Transverse colon (tissue), 4 donors: ENCODE measurements around the gene UBA6. TPM values are rescaled to one million over a fixed set of nuclear protein-coding genes. Genes with fewer than 3 reads are reported as not detected.

Experiments used
- DNase-seq: peaks from one replicate; pipeline ENCODE4 v3.0.0-alpha.2; 2019
- H3K27ac ChIP-seq, 4 donors: fragments of 200-600 bp; sonication (generic); 2 replicates each; pipeline ENCODE4 v1.5.1; 2016 to 2018; ENCODE audit warnings: inconsistent platforms in 4 of 4
- H3K27me3 ChIP-seq: fragments of 200-600 bp; sonication (generic); 2 replicates; pipeline ENCODE4 v1.5.1; 2017; ENCODE audit warnings: inconsistent platforms
- H3K36me3 ChIP-seq, 4 donors: fragments of 200-600 bp; sonication (generic); 2 replicates each; pipeline ENCODE4 v1.5.1; 2017 to 2019; ENCODE audit warnings: inconsistent platforms in 4 of 4
- H3K4me1 ChIP-seq, 4 donors: fragments of 200-600 bp; sonication (generic); 2 replicates each; pipeline ENCODE4 v1.5.1; 2017 to 2020; ENCODE audit warnings: inconsistent platforms in 4 of 4
- H3K4me3 ChIP-seq, 4 donors: fragments of 200-600 bp; sonication (generic); 1 replicate in 1 of 4; 2 replicates in 3 of 4; pipeline versions ENCODE4 v1.5.1 to v1.6.1; 2017 to 2019; ENCODE audit warnings: inconsistent platforms in 4 of 4
- H3K9me3 ChIP-seq, 2 donors: fragments of 200-600 bp; sonication (generic); 2 replicates each; pipeline ENCODE4 v1.5.1; 2017 to 2019; ENCODE audit warnings: inconsistent platforms in 2 of 2
- EP300 ChIP-seq: sonication (generic); formaldehyde crosslinking; IDR thresholded peaks from one replicate; pipeline ENCODE4 v1.6.1; 2017; ENCODE audit warnings: antibody characterized with exemption, low read depth
- POLR2A ChIP-seq: fragments of 450-650 bp; IDR thresholded peaks from one replicate; pipeline ENCODE4 v1.6.1; 2016; ENCODE audit warnings: antibody characterized with exemption, mild to moderate bottlenecking, moderate library complexity
- POLR2AphosphoS5 ChIP-seq, 3 donors: sonication (generic); formaldehyde crosslinking; IDR thresholded peaks; one replicate each; pipeline ENCODE4 v1.6.1; 2016; ENCODE audit warnings: antibody characterized with exemption in 3 of 3
- WGBS, 2 donors: methylation state at CpG; one replicate each; pipeline ENCODE4 v1.1.5; 2018; ENCODE audit warnings: low coverage in 1 of 2; 5-methylcytosine and 5-hydroxymethylcytosine counted together
- in situ Hi-C, 4 donors: fragments of 200-750 bp; cut with MboI; loops; one replicate each; pipeline versions ENCODE4 v1.15.0 to v1.15.1; 2017; ENCODE audit warnings: low sequenced_read_pairs in 3 of 4, low pct_ligation_motif_present in 1 of 4, low pct_unique_long_range_greater_than_20kb in 1 of 4
- intact Hi-C: fragments of 100-400 bp; cut with DNase I; formaldehyde crosslinking; loops from one replicate; pipeline ENCODE4 v1.15.1; 2023; ENCODE audit warnings: low total_unique reads
- total RNA-seq, 4 donors: library from RNA; depleted of rRNA; stranded (reverse); fragments of >200 nt; gene quantifications; one replicate each; pipeline ENCODE4 v1.1.0, GENCODE V29; 2016
- TF ChIP-seq, protein P1 (sequence below), 5 experiments: fragments of 200-600 bp in 3 of 5; fragments of 450-650 bp in 2 of 5; sonication (generic) in 3 of 5; IDR thresholded peaks; 1 replicate in 2 of 5; 2 replicates in 3 of 5; pipeline ENCODE4 v1.5.1; 2016 to 2017; ENCODE audit warnings: antibody characterized with exemption in 5 of 5, inconsistent platforms in 3 of 5, mild to moderate bottlenecking in 2 of 5, moderate library complexity in 1 of 5

Gene UBA6
- total RNA-seq, 4 donors from 2014 or later: 20.9 to 52.7 (median 48.6) TPM

DNA sequence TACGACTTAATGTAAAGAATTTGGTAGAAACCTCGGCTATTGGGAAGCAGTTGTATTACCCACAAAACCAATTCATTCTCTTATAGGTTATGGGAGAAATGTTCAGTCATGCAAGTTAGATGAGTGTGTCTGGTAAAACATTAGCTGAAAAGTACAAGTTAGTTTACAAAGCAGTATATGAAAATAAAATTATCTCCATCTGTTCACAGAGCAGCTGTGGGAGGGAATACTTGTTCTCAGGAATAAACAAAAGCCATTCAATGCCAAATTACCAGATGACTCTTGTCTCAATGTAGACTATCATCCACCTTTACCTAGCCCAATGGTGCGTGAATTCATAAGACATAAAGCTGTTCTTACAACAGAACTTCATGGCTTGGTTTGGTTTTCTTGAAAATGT is 113.8 kb downstream of the UBA6 start:
- TF ChIP-seq POLR2AphosphoS5 (IDR thresholded peaks at IDR 0.05): no peak
- no peak overlapping the region for H3K4me3 ChIP-seq
- DNase-seq: no peak
- H3K27me3 ChIP-seq: no peaks in the 10 kb centered on the region
- in situ Hi-C loops: no loop called here
- H3K36me3 ChIP-seq: no peaks in the 10 kb centered on the region
- H3K9me3 ChIP-seq: no peaks in the 10 kb centered on the region
- no peaks in the 10 kb centered on the region for H3K4me1 ChIP-seq
- 77 to 82% methylated on average over 2 to 3 of the region's 3 CpGs for WGBS, 2 donors
- H3K27ac ChIP-seq: no peak overlapping the region
- intact Hi-C loops: no loop called here

DNA sequence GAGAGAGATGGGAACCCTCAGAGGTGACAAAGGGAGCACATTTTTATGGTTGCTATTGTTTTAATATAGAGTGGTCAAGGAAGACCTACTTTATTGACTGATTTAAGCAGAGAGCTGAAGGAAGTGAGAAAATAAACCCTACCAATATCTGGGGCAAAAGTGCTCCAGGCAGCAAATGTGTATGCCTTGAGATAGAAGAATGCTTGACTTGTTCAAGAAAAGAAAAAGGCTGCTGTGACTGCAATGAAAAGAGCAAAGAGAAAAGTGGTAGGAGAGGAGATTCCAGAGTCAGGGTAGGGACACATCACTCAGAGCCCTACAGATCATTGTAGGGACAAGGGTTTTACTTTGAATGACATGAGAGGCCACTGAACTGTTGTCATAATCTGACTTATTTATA is 116.5 kb downstream of the UBA6 start:
- in situ Hi-C loops: no loop called here

DNA sequence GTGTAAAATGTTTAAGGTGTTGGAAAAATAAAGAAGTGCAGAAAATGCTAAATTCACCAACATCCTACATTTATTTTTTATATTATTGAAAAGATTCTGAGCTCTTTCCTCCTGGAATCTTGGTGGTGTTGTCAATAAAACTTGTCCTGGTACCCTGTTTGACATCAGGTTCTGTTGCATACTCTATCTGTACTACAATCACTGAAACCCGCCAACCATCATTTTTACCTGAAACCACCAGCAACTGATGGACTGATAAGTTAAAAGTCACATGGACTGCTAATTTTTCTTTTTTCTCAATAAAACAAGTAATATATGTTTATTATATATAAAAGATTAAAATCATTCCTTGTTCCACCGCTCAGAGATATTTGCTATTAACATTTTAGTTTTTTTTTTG is 119.0 kb downstream of the UBA6 start:
- no peak for DNase-seq

More for the DNA sequence above, 116.5 kb downstream of the UBA6 start:
- no peaks in the 10 kb centered on the region for H3K27me3 ChIP-seq
- TF ChIP-seq, protein P1, sequence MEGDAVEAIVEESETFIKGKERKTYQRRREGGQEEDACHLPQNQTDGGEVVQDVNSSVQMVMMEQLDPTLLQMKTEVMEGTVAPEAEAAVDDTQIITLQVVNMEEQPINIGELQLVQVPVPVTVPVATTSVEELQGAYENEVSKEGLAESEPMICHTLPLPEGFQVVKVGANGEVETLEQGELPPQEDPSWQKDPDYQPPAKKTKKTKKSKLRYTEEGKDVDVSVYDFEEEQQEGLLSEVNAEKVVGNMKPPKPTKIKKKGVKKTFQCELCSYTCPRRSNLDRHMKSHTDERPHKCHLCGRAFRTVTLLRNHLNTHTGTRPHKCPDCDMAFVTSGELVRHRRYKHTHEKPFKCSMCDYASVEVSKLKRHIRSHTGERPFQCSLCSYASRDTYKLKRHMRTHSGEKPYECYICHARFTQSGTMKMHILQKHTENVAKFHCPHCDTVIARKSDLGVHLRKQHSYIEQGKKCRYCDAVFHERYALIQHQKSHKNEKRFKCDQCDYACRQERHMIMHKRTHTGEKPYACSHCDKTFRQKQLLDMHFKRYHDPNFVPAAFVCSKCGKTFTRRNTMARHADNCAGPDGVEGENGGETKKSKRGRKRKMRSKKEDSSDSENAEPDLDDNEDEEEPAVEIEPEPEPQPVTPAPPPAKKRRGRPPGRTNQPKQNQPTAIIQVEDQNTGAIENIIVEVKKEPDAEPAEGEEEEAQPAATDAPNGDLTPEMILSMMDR (IDR thresholded peaks at IDR 0.05): no peak
- TF ChIP-seq POLR2AphosphoS5 (IDR thresholded peaks at IDR 0.05) (no peak), POLR2A (no peak), EP300 (no peak)
- H3K36me3 ChIP-seq: no peaks in the 10 kb centered on the region
- H3K9me3 ChIP-seq: no peaks in the 10 kb centered on the region
- H3K27ac ChIP-seq: no peak overlapping the region
- no peak for DNase-seq
- intact Hi-C loops: no loop called here
- H3K4me1 ChIP-seq: no peaks in the 10 kb centered on the region
- no peak overlapping the region for H3K4me3 ChIP-seq

DNA sequence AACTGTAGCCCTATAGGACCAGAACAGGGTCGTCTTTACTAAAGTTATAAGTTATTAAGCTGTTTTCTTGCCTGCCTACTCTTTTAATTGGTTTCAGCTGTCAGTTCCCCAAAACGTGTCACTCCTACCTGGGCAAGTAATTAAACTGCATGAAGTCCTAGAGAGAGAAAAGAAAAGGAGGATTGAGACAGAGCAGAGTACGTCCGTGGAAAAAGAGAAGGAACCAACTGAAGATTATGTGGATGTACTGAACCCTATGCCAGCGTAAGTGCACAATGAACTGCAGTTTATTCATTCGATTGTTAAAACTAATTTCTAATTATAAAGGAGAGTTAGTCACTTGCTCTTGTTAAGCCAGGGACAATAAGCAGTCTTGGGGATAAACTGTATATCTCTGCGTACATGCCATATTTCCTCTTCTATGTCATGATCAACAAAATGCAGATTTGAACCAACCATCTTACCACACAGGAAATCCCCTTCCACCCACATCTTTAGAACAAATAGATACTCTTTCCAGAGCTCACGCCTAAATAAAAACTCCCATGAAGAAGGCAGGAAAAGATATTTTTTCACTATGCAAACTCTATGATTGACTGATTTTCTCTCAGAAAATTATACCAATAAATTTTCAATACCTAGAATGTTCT is 119.6 kb downstream of the UBA6 start:
- H3K4me1 ChIP-seq: no peaks in the 10 kb centered on the region
- H3K27me3 ChIP-seq: no peaks in the 10 kb centered on the region
- in situ Hi-C loops: no loop called here
- TF ChIP-seq, protein P1 (IDR thresholded peaks at IDR 0.05): no peak
- TF ChIP-seq EP300: no peak
- TF ChIP-seq POLR2AphosphoS5 (IDR thresholded peaks at IDR 0.05): no peak
- no peak for TF ChIP-seq POLR2A
- H3K9me3 ChIP-seq: no peaks in the 10 kb centered on the region
- no peak for DNase-seq
- intact Hi-C loops: no loop called here
- H3K27ac ChIP-seq: no peak overlapping the region
- no peak overlapping the region for H3K4me3 ChIP-seq
- WGBS, 2 donors: 65 to 67% methylated on average over 8 of the region's 8 CpGs
- no peaks in the 10 kb centered on the region for H3K36me3 ChIP-seq

More for the DNA sequence above, 119.0 kb downstream of the UBA6 start:
- TF ChIP-seq POLR2A: no peak
- TF ChIP-seq POLR2AphosphoS5 (IDR thresholded peaks at IDR 0.05): no peak
- TF ChIP-seq, protein P1 (IDR thresholded peaks at IDR 0.05): no peak
- no peak for TF ChIP-seq EP300
- H3K27ac ChIP-seq: no peak overlapping the region
- no peaks in the 10 kb centered on the region for H3K4me1 ChIP-seq
- WGBS, 2 donors: 43 to 45% methylated on average over 2 of the region's 2 CpGs
- in situ Hi-C loops (no loop called here), intact Hi-C loops (no loop called here)
- no peaks in the 10 kb centered on the region for H3K9me3 ChIP-seq
- no peaks in the 10 kb centered on the region for H3K27me3 ChIP-seq
- H3K4me3 ChIP-seq: no peak overlapping the region
- no peaks in the 10 kb centered on the region for H3K36me3 ChIP-seq

DNA sequence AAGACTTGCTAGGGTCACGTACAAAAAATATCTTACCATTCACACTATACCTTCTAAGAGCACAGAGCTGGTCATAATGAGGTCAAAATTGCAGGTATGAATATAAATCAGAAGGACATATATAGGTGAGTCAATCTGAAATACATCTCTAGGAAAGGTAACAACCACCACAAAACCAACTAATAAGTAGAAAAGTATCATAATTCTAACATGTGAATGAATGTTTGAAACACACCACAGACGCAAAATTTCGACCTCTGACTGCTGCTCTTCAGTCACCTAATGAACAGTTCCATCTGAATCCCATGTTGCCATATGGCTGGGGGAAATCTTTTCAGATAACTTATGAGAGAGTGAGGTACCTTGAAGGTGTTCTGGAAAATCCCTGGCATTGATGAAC is 120.4 kb downstream of the UBA6 start:
- no peak for TF ChIP-seq POLR2AphosphoS5 (IDR thresholded peaks at IDR 0.05)
- TF ChIP-seq EP300: no peak
- no peak for TF ChIP-seq POLR2A
- TF ChIP-seq, protein P1 (IDR thresholded peaks at IDR 0.05): no peak
- Histone ChIP-seq H3K4me3 (no peak overlapping the region), H3K9me3 (no peaks in the 10 kb centered on the region), H3K27me3 (no peaks in the 10 kb centered on the region), H3K27ac (no peak overlapping the region), H3K4me1 (no peaks in the 10 kb centered on the region), H3K36me3 (no peaks in the 10 kb centered on the region)
- 76 to 79% methylated on average over 3 of the region's 3 CpGs for WGBS, 2 donors
- intact Hi-C loops: no loop called here
- DNase-seq: no peak
- in situ Hi-C loops: no loop called here
